Activated CD4-positive, alpha-beta memory T cell treated with anti-CD3 and anti-CD28 coated beads for 36 hours (primary cell): ENCODE results near the gene COPS3. TPM values are rescaled to one million over a fixed set of nuclear protein-coding genes. Genes with fewer than 3 reads are reported as not detected.
A peak's percentile ranks its signal among the peaks of the same experiment; 100 is the strongest.
"Not testable (repeated sequence)": the region's sequence is repeated elsewhere in the genome, so short reads cannot be mapped to it uniquely, and the experiment has no call there.

Experiments used
- CTCF ChIA-PET: fragments of 350-600 bp; sonication (Branson Sonifier 250); formaldehyde crosslinking; loops from one replicate; lab custom pipeline; 2021; ENCODE audit warnings: antibody characterized with exemption, inconsistent platforms; lab: Charles Lee
- POLR2A ChIA-PET: fragments of 350-600 bp; sonication (Branson Sonifier 250); formaldehyde crosslinking; loops from one replicate; lab custom pipeline; 2021; ENCODE audit warnings: antibody characterized with exemption; lab: Charles Lee
- DNase-seq: peaks from one replicate; pipeline ENCODE4 v3.0.0-alpha.2; 2020
- H3K27ac Mint-ChIP-seq: one replicate; pipeline ENCODE4 v1.8.0; 2021; ENCODE audit warnings: mixed read lengths
- H3K27me3 Mint-ChIP-seq: one replicate; pipeline ENCODE4 v1.8.0; 2021; ENCODE audit warnings: mixed read lengths
- H3K36me3 Mint-ChIP-seq: one replicate; pipeline ENCODE4 v1.8.0; 2021; ENCODE audit warnings: mixed read lengths
- H3K4me1 Mint-ChIP-seq: one replicate; pipeline ENCODE4 v1.8.0; 2021; ENCODE audit warnings: low read depth, mixed read lengths
- H3K4me3 Mint-ChIP-seq: one replicate; pipeline ENCODE4 v1.8.0; 2021; ENCODE audit warnings: mild to moderate bottlenecking, mixed read lengths
- H3K9me3 Mint-ChIP-seq: one replicate; pipeline ENCODE4 v1.8.0; 2021; ENCODE audit warnings: mixed read lengths
- intact Hi-C: fragments of 100-400 bp; cut with micrococcal nuclease; formaldehyde crosslinking; loops from one replicate; pipeline ENCODE4 v1.15.1; 2023
- total RNA-seq, 2 experiments: library from RNA; stranded (reverse); gene quantifications; one replicate each; pipeline ENCODE4 v1.2.3, GENCODE V29; 2021

The COPS3 gene
- total RNA-seq, 2 experiments from 2014 or later, result 96.1 to 104 TPM

GRCh38 chr17:17300624-17301568 lies 19.9 kb upstream of the COPS3 start:
- intact Hi-C loops, result no loop called here
- H3K9me3 Mint-ChIP-seq, result no peaks in the 10 kb centered on the region
- peak overlapping the region; percentile 52 for H3K4me3 Mint-ChIP-seq
- ChIA-PET CTCF (no interaction called here), POLR2A (interaction anchor here (0.7 to 0.9 kb wide), 2 partner anchors 20 to 21 kb away, joined by 3 read pairs; partner anchors contain the start of gene COPS3)
- H3K27ac Mint-ChIP-seq, result no peak overlapping the region
- H3K36me3 Mint-ChIP-seq, result no peaks in the 10 kb centered on the region
- no peaks in the 10 kb centered on the region for H3K27me3 Mint-ChIP-seq
- peaks cover 41% of the 10 kb centered on the region for H3K4me1 Mint-ChIP-seq
- DNase-seq, result peak; percentile 75

- Mint-ChIP-seq H3K36me3 (no peaks in the 10 kb centered on the region), H3K27me3 (no peaks in the 10 kb centered on the region), H3K9me3 (no peaks in the 10 kb centered on the region), H3K4me1 (peaks cover 21% of the 10 kb centered on the region), H3K4me3 (no peak overlapping the region), H3K27ac (no peak overlapping the region)
- intact Hi-C loops, result no loop called here
- ChIA-PET CTCF (no interaction called here), POLR2A (no interaction called here)
- DNase-seq, result no peak
Observed at GRCh38 chr17:17298108-17298507, 17.1 kb upstream of the COPS3 start.

GRCh38 chr17:17297217-17297616 lies 16.2 kb upstream of the COPS3 start:
- ChIA-PET POLR2A (no interaction called here), CTCF (no interaction called here)
- H3K36me3 Mint-ChIP-seq, result no peaks in the 10 kb centered on the region
- no peak overlapping the region for H3K4me3 Mint-ChIP-seq
- H3K27ac Mint-ChIP-seq, result no peak overlapping the region
- no peaks in the 10 kb centered on the region for H3K27me3 Mint-ChIP-seq
- H3K4me1 Mint-ChIP-seq, result peaks cover 16% of the 10 kb centered on the region
- no peak for DNase-seq
- intact Hi-C loops, result no loop called here
- no peaks in the 10 kb centered on the region for H3K9me3 Mint-ChIP-seq

GRCh38 chr17:17295141-17295540 lies 14.1 kb upstream of the COPS3 start:
- ChIA-PET CTCF (no interaction called here), POLR2A (interaction anchor here (0.6 kb wide), 1 partner anchor 10 kb away, joined by 3 read pairs; no protein-coding TSS in a partner anchor)
- Mint-ChIP-seq H3K36me3 (no peaks in the 10 kb centered on the region), H3K27ac (no peak overlapping the region), H3K27me3 (no peaks in the 10 kb centered on the region), H3K4me1 (peaks cover 13% of the 10 kb centered on the region), H3K9me3 (no peaks in the 10 kb centered on the region), H3K4me3 (no peak overlapping the region)
- intact Hi-C loops, result no loop called here
- no peak for DNase-seq

- H3K9me3 Mint-ChIP-seq, result no peaks in the 10 kb centered on the region
- POLR2A ChIA-PET, result no interaction called here
- no peaks in the 10 kb centered on the region for H3K4me1 Mint-ChIP-seq
- H3K27ac Mint-ChIP-seq, result no peak overlapping the region
- intact Hi-C loops, result no loop called here
- H3K4me3 Mint-ChIP-seq, result no peak overlapping the region
- no peaks in the 10 kb centered on the region for H3K27me3 Mint-ChIP-seq
- CTCF ChIA-PET, result interaction anchor here (1.3 kb wide), 1 partner anchor 9 kb away, joined by 3 read pairs; the partner anchor contains the start of gene COPS3
- no peaks in the 10 kb centered on the region for H3K36me3 Mint-ChIP-seq
- DNase-seq, result no peak
Observed at GRCh38 chr17:17289701-17290100, 8.7 kb upstream of the COPS3 start.

GRCh38 chr17:17289086-17289485 lies 8.0 kb upstream of the COPS3 start:
- H3K27ac Mint-ChIP-seq, result no peak overlapping the region
- intact Hi-C loops, result no loop called here
- no peaks in the 10 kb centered on the region for H3K9me3 Mint-ChIP-seq
- ChIA-PET POLR2A (no interaction called here), CTCF (no interaction called here)
- H3K4me3 Mint-ChIP-seq, result no peak overlapping the region
- DNase-seq, result no peak
- H3K27me3 Mint-ChIP-seq, result no peaks in the 10 kb centered on the region
- H3K4me1 Mint-ChIP-seq, result no peaks in the 10 kb centered on the region
- H3K36me3 Mint-ChIP-seq, result no peaks in the 10 kb centered on the region

GRCh38 chr17:17285951-17286350 lies 4.9 kb upstream of the COPS3 start:
- DNase-seq, result no peak
- Mint-ChIP-seq H3K27ac (no peak overlapping the region), H3K4me1 (peaks cover 9% of the 10 kb centered on the region), H3K27me3 (no peaks in the 10 kb centered on the region), H3K4me3 (no peak overlapping the region), H3K9me3 (no peaks in the 10 kb centered on the region), H3K36me3 (no peaks in the 10 kb centered on the region)
- intact Hi-C loops, result no loop called here
- ChIA-PET CTCF (no interaction called here), POLR2A (no interaction called here)

GRCh38 chr17:17279316-17279715 lies 1.7 kb downstream of the COPS3 start:
- ChIA-PET POLR2A (no interaction called here), CTCF (interaction anchor here (1.1 kb wide), 1 partner anchor 8 kb away, joined by 3 read pairs; no protein-coding TSS in a partner anchor)
- no peak for DNase-seq
- H3K9me3 Mint-ChIP-seq, result no peaks in the 10 kb centered on the region
- intact Hi-C loops, result no loop called here
- H3K4me1 Mint-ChIP-seq, result peaks cover 31% of the 10 kb centered on the region
- H3K27ac Mint-ChIP-seq, result no peak overlapping the region
- H3K36me3 Mint-ChIP-seq, result peaks cover 9% of the 10 kb centered on the region
- H3K4me3 Mint-ChIP-seq, result peak overlapping the region; percentile 87
- H3K27me3 Mint-ChIP-seq, result no peaks in the 10 kb centered on the region

- peaks cover 31% of the 10 kb centered on the region for H3K4me1 Mint-ChIP-seq
- POLR2A ChIA-PET, H3K27ac Mint-ChIP-seq, CTCF ChIA-PET, DNase-seq, H3K27me3 Mint-ChIP-seq, intact Hi-C loops, H3K4me3 Mint-ChIP-seq, H3K9me3 Mint-ChIP-seq: not testable (repeated sequence)
- peaks cover 12% of the 10 kb centered on the region for H3K36me3 Mint-ChIP-seq
Observed at GRCh38 chr17:17277431-17277830, 3.6 kb downstream of the COPS3 start.

GRCh38 chr17:17275971-17276370 lies 5.1 kb downstream of the COPS3 start:
- Mint-ChIP-seq H3K4me1 (peaks cover 22% of the 10 kb centered on the region), H3K9me3 (no peaks in the 10 kb centered on the region), H3K27ac (no peak overlapping the region), H3K36me3 (peaks cover 12% of the 10 kb centered on the region), H3K27me3 (no peaks in the 10 kb centered on the region), H3K4me3 (no peak overlapping the region)
- intact Hi-C loops, result no loop called here
- ChIA-PET CTCF (no interaction called here), POLR2A (no interaction called here)
- DNase-seq, result no peak

- Mint-ChIP-seq H3K4me1 (no peaks in the 10 kb centered on the region), H3K4me3 (no peak overlapping the region), H3K27ac (no peak overlapping the region), H3K27me3 (no peaks in the 10 kb centered on the region), H3K36me3 (peaks cover 18% of the 10 kb centered on the region), H3K9me3 (no peaks in the 10 kb centered on the region)
- intact Hi-C loops, result loop anchor here (5.0 kb wide), 1 partner anchor 42 kb away; no protein-coding TSS in a partner anchor
- ChIA-PET POLR2A (interaction anchor here (1.0 kb wide), 1 partner anchor 11 kb away, joined by 3 read pairs; the partner anchor contains the start of gene COPS3), CTCF (interaction anchor here (0.6 to 3.1 kb wide), 10 partner anchors 10 to 456 kb away, joined by 3 to 13 read pairs (median 4); no protein-coding TSS in a partner anchor)
- DNase-seq, result peak; percentile 50
Observed at GRCh38 chr17:17269926-17270773, 10.9 kb downstream of the COPS3 start.

GRCh38 chr17:17264430-17264829 lies 16.6 kb downstream of the COPS3 start:
- Mint-ChIP-seq H3K27ac (no peak overlapping the region), H3K27me3 (no peaks in the 10 kb centered on the region), H3K9me3 (no peaks in the 10 kb centered on the region), H3K36me3 (peaks cover 33% of the 10 kb centered on the region), H3K4me1 (no peaks in the 10 kb centered on the region), H3K4me3 (no peak overlapping the region)
- intact Hi-C loops, result no loop called here
- CTCF ChIA-PET, result no interaction called here
- POLR2A ChIA-PET, result no interaction called here
- DNase-seq, result no peak
